Heart left ventricle (tissue), 13 donors: ENCODE measurements around the gene ITGA11.

ENCODE experiments used
- POLR2A ChIP-seq, 2 donors: fragments of 450-650 bp; IDR thresholded peaks; one replicate each; pipeline ENCODE4 v1.6.1; 2017; ENCODE audit warnings: antibody characterized with exemption in 2 of 2, mild to moderate bottlenecking in 2 of 2, moderate library complexity in 2 of 2
- TF ChIP-seq, protein P1 (sequence below), 12 donors: fragments of 200-600 bp; sonication (generic) in 4 of 12; IDR thresholded peaks; one replicate each; pipeline versions ENCODE4 v1.5.0 to v1.8.0; 2018 to 2022; ENCODE audit warnings: antibody characterized with exemption in 12 of 12, mild to moderate bottlenecking in 5 of 12
- donor health status: ischemic (EF 13 %, LVEDD 7.1; RV severe dilation, severe dysfunction).
- donor health status: DM: no; HTN: yes; CAD: no.
- donor health status: DM: no; HTN: no; CAD: no.
- donor health status: ischemic (EF 25% LVEDD 6.9; RV normal size, moderate dysfunction).
- donor health status: ischemic (EF 25% LVEDD 5.7; RV mildly dilated, moderate dysfunction).
- donor health status: ischemic (EF 35%, LVEDD 5.7; RV mildly dilated, moderate dysfunction).
- donor health status: nonischemic (EF 11% LVEDD 7.7; RV severe dilation, severe dysfunction).
- donor health status: DM: yes; HTN: yes; CAD: no.
- donor health status: PGD.
- donor health status: ischemic (EF 29% LVEDD 5.4; RV normal size, mild dysfunction).
- donor health status: nonischemic (EF 23%, LVEDD 6.1; RV moderate dilation, normal function).

DNA sequence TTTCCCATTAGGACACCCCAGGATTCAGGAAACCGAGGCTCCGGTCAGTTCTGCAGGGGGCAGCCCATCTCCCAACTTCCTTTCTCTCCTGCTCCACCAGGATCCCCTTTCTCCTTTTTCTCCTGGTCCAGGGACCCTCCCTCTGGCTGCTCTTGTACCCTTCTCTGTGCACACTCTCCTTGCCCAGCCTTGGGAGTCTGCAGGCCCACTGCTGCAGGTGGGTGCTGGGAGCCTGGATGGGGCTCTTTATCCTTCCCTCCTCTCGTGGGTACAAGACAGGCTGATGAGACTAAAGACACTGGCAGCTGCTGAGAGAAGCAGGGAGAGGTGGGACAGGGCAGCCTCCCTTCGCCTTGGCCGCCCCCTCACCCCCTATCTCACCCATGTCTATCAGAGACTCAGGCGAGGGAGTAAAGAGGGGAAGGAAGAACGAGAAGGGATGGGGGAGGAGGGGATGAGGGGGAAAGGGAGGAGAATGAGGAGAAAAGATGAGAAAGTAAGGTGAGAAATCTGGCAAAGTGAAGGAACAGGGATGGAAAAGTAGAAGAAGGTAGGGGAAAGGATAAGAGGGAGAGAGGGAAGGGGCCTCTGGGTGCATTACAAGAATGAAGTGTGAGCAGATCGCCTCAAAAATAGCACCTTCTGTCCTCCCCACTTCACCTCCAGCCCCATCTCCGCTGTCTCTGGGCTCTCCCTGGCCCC lies 45.2 kb downstream of the ITGA11 start:
- TF ChIP-seq, protein P1, sequence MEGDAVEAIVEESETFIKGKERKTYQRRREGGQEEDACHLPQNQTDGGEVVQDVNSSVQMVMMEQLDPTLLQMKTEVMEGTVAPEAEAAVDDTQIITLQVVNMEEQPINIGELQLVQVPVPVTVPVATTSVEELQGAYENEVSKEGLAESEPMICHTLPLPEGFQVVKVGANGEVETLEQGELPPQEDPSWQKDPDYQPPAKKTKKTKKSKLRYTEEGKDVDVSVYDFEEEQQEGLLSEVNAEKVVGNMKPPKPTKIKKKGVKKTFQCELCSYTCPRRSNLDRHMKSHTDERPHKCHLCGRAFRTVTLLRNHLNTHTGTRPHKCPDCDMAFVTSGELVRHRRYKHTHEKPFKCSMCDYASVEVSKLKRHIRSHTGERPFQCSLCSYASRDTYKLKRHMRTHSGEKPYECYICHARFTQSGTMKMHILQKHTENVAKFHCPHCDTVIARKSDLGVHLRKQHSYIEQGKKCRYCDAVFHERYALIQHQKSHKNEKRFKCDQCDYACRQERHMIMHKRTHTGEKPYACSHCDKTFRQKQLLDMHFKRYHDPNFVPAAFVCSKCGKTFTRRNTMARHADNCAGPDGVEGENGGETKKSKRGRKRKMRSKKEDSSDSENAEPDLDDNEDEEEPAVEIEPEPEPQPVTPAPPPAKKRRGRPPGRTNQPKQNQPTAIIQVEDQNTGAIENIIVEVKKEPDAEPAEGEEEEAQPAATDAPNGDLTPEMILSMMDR (IDR thresholded peaks at IDR 0.05): no peak
- TF ChIP-seq POLR2A (IDR thresholded peaks at IDR 0.05): no peak
